AG04450 (cell line): ENCODE data around the gene LSM10. TPM values are rescaled to one million over a fixed set of nuclear protein-coding genes. Genes with fewer than 3 reads are reported as not detected.

Experiments used
- CTCF ChIA-PET: fragments of 300-600, 350-600 bp; formaldehyde crosslinking; extraction: SDS; loops from one replicate; lab custom pipeline; 2022; ENCODE audit warnings: antibody characterized with exemption, inconsistent platforms; lab: Charles Lee
- POLR2A ChIA-PET: fragments of 350-600 bp; formaldehyde crosslinking; extraction: SDS; loops from one replicate; lab custom pipeline; 2021; ENCODE audit warnings: antibody characterized with exemption, inconsistent platforms; lab: Yijun Ruan, JAX
- DNase-seq: peaks from one replicate; pipeline ENCODE4 v3.0.0-alpha.2; 2011; ENCODE audit warnings: low read depth, low spot score
- H3K27ac ChIP-seq: one replicate; pipeline ENCODE4 v1.5.1; 2012; ENCODE audit warnings: low read depth, low read length, control low read depth
- H3K27me3 ChIP-seq: one replicate; pipeline ENCODE4 v1.6.0; 2012; ENCODE audit warnings: low read length; ENCODE audit not compliant: control insufficient read depth, insufficient read depth
- H3K4me3 ChIP-seq: 2 replicates; pipeline ENCODE4 v1.5.1; 2011; ENCODE audit warnings: mild to moderate bottlenecking, low read depth, low read length, control low read depth
- H3K9me3 ChIP-seq: 2 replicates; pipeline ENCODE4 v1.5.1; 2012; ENCODE audit warnings: low read length; ENCODE audit not compliant: control insufficient read depth, insufficient read depth
- polyA plus RNA-seq: library from polyadenylated mRNA; depleted of rRNA; stranded (reverse); fragments of >200 nt; gene quantifications from 2 replicates; pipeline ENCODE4 v1.2.3, GENCODE V29; 2011
- TF ChIP-seq, protein P1 (sequence below): IDR thresholded peaks from 2 replicates; pipeline ENCODE4 v1.5.1; 2011; ENCODE audit warnings: low read depth, low read length, control low read depth, inconsistent platforms

Gene LSM10
- polyA plus RNA-seq, 1 experiment = 50.8 TPM

DNA sequence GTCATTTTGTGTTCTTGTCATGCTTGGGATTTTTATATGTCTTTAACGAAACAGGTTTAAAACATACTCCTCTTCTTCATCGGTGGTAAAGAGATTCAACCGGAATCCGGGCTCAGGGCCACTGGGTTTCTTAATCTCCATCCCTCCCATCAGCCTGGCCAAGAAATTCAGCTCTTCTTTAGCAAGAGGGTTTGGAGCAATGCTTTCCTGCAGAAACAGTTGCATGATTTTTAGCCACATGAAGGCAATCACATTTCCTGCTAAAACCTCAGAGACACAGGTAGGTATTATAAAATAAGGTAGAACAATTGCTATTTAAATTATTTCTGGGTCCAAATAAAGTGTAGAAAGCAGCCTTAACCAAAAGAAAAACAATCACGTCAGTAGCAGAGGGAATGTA is 22.7 kb upstream of the LSM10 start:
- Histone ChIP-seq H3K27me3 (no peaks in the 10 kb centered on the region), H3K27ac (no peak overlapping the region), H3K4me3 (no peak overlapping the region), H3K9me3 (no peaks in the 10 kb centered on the region)
- POLR2A ChIA-PET = interaction anchor here (0.7 to 2.2 kb wide), 6 partner anchors 34 to 271 kb away, joined by 3 to 18 read pairs (median 4); partner anchors contain the start of genes EVA1B, STK40 and TRAPPC3
- TF ChIP-seq, protein P1, sequence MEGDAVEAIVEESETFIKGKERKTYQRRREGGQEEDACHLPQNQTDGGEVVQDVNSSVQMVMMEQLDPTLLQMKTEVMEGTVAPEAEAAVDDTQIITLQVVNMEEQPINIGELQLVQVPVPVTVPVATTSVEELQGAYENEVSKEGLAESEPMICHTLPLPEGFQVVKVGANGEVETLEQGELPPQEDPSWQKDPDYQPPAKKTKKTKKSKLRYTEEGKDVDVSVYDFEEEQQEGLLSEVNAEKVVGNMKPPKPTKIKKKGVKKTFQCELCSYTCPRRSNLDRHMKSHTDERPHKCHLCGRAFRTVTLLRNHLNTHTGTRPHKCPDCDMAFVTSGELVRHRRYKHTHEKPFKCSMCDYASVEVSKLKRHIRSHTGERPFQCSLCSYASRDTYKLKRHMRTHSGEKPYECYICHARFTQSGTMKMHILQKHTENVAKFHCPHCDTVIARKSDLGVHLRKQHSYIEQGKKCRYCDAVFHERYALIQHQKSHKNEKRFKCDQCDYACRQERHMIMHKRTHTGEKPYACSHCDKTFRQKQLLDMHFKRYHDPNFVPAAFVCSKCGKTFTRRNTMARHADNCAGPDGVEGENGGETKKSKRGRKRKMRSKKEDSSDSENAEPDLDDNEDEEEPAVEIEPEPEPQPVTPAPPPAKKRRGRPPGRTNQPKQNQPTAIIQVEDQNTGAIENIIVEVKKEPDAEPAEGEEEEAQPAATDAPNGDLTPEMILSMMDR = no peak
- DNase-seq = no peak
- CTCF ChIA-PET = interaction anchor here (0.6 to 3.1 kb wide), 22 partner anchors 8 to 348 kb away, joined by 3 to 34 read pairs (median 4); partner anchors contain the start of genes EVA1B, LSM10, STK40 and TRAPPC3

DNA sequence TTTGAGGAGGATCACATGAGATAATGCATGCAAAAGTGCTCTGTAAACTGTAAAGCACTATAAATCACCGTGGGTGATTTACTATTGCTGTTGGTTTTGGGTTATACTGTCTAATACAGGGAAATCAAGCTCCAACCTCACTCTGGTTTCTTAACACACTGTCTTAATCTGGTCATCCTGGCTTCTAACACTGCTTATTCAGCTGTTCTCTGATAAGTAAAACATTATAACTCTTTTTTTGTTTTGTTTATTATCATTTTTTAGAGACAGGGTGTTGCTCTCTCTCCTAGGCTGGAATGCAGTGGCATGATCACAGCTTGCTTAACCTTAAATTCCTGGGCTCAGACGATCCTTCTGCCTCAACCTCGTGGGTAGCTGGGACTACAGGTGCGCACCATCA is 21.9 kb upstream of the LSM10 start:
- POLR2A ChIA-PET = interaction anchor here (0.7 to 2.2 kb wide), 7 partner anchors 33 to 270 kb away, joined by 3 to 18 read pairs (median 4); partner anchors contain the start of genes EVA1B, STK40 and TRAPPC3

DNA sequence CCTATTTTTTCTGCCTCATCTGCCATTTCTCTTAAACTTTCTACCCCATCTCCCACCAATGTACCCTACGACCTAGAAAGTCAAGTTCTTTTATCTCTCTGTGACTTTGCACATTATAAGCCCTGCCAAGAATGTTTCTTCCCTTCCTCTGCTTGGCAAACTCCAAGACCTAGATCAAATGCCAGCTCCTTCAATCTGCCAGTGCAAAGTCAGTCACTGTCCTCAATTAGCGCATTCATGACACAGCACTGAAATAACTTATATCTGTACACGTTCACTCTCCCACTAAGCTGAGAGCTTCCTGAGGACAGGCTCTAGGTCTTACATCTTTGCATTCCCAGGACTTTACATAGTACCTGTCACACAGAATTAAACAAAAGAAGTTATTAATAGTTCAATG is 21.4 kb upstream of the LSM10 start:
- Histone ChIP-seq H3K9me3 (no peaks in the 10 kb centered on the region), H3K27me3 (no peaks in the 10 kb centered on the region), H3K4me3 (no peak overlapping the region), H3K27ac (no peak overlapping the region)
- CTCF ChIA-PET = interaction anchor here (1.0 to 3.1 kb wide), 7 partner anchors 12 to 324 kb away, joined by 3 to 34 read pairs (median 12); partner anchors contain the start of gene TRAPPC3
- POLR2A ChIA-PET = interaction anchor here (0.7 to 2.2 kb wide), 5 partner anchors 33 to 269 kb away, joined by 3 to 18 read pairs (median 5); partner anchors contain the start of genes STK40 and TRAPPC3
- DNase-seq = no peak
- TF ChIP-seq, protein P1 = no peak

More for the DNA sequence above, 21.9 kb upstream of the LSM10 start:
- DNase-seq = no peak
- CTCF ChIA-PET = interaction anchor here (0.6 to 3.1 kb wide), 12 partner anchors 13 to 325 kb away, joined by 3 to 34 read pairs (median 5); partner anchors contain the start of genes LSM10, STK40 and TRAPPC3
- H3K27ac ChIP-seq = no peak overlapping the region
- no peaks in the 10 kb centered on the region for H3K27me3 ChIP-seq
- H3K4me3 ChIP-seq = no peak overlapping the region
- H3K9me3 ChIP-seq = no peaks in the 10 kb centered on the region
- TF ChIP-seq, protein P1 = no peak

DNA sequence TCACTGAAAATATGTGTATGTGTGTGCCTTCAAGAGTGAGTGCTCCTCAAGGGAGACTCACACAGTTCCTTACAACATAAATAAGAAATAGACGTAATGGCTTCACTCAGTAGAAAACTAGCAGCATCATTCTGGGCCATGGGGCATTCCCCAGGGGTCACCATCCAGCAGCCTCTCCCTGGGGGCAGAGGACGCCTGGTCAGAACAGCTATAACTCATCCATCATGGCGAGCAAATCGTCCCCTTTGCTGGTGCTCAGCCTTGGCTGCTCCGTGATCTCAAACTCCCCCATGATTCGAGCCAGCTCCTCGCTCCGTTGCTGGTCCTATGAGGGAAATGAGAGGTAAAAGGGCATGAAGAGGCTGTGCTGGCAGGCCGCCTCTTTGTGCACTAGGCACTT is 20.2 kb upstream of the LSM10 start:
- Histone ChIP-seq H3K9me3 (no peaks in the 10 kb centered on the region), H3K4me3 (no peak overlapping the region), H3K27me3 (no peaks in the 10 kb centered on the region), H3K27ac (no peak overlapping the region)
- DNase-seq = no peak
- ChIA-PET POLR2A (interaction anchor here (0.6 kb wide), 1 partner anchor 62 kb away, joined by 5 read pairs; no protein-coding TSS in a partner anchor), CTCF (interaction anchor here (1.3 to 3.1 kb wide), 4 partner anchors 49 to 269 kb away, joined by 6 to 34 read pairs (median 19); partner anchors contain the start of gene TRAPPC3)
- TF ChIP-seq, protein P1 = no peak

DNA sequence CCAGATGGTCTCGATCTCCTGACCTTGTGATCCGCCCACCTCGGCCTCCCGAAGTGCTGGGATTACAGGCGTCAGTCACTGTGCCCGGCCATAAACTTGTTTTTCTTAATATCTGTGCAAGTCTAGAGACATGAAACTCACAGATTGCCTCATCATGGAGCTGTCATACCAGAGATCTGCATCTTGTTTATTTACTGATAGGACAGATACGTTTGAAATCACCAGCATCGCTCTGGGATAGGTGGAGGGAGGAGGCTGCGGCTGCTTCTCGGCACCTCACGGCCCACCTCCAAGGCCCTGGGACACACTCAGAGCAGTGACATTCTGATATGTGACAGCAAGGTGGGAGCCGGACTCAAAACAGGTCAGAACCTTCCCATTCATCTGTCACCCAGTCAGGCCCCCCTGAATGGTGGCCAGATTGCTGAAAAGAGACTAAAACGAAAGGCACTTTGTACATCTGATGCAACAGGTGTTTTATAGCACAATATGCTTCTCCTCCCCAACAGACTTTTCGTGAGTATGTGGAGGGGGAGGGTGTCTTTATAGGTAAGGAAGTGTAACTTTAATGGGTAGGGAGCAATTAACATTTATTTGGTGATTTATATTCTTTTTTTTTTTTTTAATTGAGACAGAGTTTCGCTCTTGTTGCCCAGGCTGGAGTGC is 18.1 kb upstream of the LSM10 start:
- DNase-seq = no peak
- TF ChIP-seq, protein P1 = no peak
- Histone ChIP-seq H3K9me3 (no peaks in the 10 kb centered on the region; the same call in 1 of the 2 replicates), H3K4me3 (no peak overlapping the region), H3K27ac (no peak overlapping the region), H3K27me3 (no peaks in the 10 kb centered on the region)
- ChIA-PET POLR2A (no interaction called here), CTCF (no interaction called here)
